HG03045 (cell line): ENCODE results near the gene UBAC2.

Experiments used
- ATAC-seq: cut with Tn5 transposase; IDR thresholded peaks from one replicate; pipeline ENCODE4 v1.9.1; 2021; ENCODE audit warnings: mild to moderate bottlenecking, moderate library complexity; ENCODE audit not compliant: unreplicated experiment

The UBAC2 gene

GRCh38 chr13:99370481-99371275, 170.0 kb downstream of the UBAC2 start:
- no peak for ATAC-seq

GRCh38 chr13:99371956-99372355, 171.3 kb downstream of the UBAC2 start:
- no peak for ATAC-seq

GRCh38 chr13:99373436-99373835, 172.8 kb downstream of the UBAC2 start:
- no peak for ATAC-seq

GRCh38 chr13:99374169-99374991, 173.7 kb downstream of the UBAC2 start:
- ATAC-seq, result peak; percentile 38

- ATAC-seq, result peak; percentile 41
Observed at GRCh38 chr13:99374994-99375737, 174.5 kb downstream of the UBAC2 start.

GRCh38 chr13:99375738-99376080, 175.1 kb downstream of the UBAC2 start:
- no peak for ATAC-seq

- peak; percentile 45 for ATAC-seq
Observed at GRCh38 chr13:99376132-99376531, 175.5 kb downstream of the UBAC2 start.

- no peak for ATAC-seq
Observed at GRCh38 chr13:99376924-99377323, 176.3 kb downstream of the UBAC2 start.

- no peak for ATAC-seq
Observed at GRCh38 chr13:99377641-99378040, 177.0 kb downstream of the UBAC2 start.

GRCh38 chr13:99378985-99379733, 178.5 kb downstream of the UBAC2 start:
- no peak for ATAC-seq

GRCh38 chr13:99379856-99380801, 179.5 kb downstream of the UBAC2 start:
- no peak for ATAC-seq

- peak; percentile 55 for ATAC-seq
Observed at GRCh38 chr13:99380921-99381645, 180.4 kb downstream of the UBAC2 start.

GRCh38 chr13:99381766-99382165, 181.1 kb downstream of the UBAC2 start:
- no peak for ATAC-seq

GRCh38 chr13:99382428-99383133, 181.9 kb downstream of the UBAC2 start:
- ATAC-seq, result no peak

GRCh38 chr13:99383511-99383921, 182.9 kb downstream of the UBAC2 start:
- ATAC-seq, result no peak

GRCh38 chr13:99383946-99384345, 183.3 kb downstream of the UBAC2 start:
- no peak for ATAC-seq

GRCh38 chr13:99384468-99384867, 183.8 kb downstream of the UBAC2 start:
- ATAC-seq, result no peak

GRCh38 chr13:99385161-99385560, 184.5 kb downstream of the UBAC2 start:
- no peak for ATAC-seq
